Tibial artery (tissue), 4 donors: ENCODE data around the gene ISCA2.

ENCODE experiments used
- DNase-seq, 2 donors: peaks; one replicate each; pipeline ENCODE4 v3.0.0-alpha.2; 2019
- H3K27ac ChIP-seq, 2 donors: fragments of 200-600 bp; sonication (generic) in 1 of 2; 1 replicate in 1 of 2; 2 replicates in 1 of 2; pipeline ENCODE4 v1.5.1; 2018 to 2019; ENCODE audit warnings: mild to moderate bottlenecking in 1 of 2
- H3K27me3 ChIP-seq, 2 donors: fragments of 200-600 bp; sonication (generic) in 1 of 2; one replicate each; pipeline versions ENCODE4 v1.5.1 to v1.6.0; 2016 to 2019
- H3K36me3 ChIP-seq, 3 donors: fragments of 200-600 bp; sonication (generic) in 2 of 3; one replicate each; pipeline ENCODE4 v1.5.1; 2016 to 2019; ENCODE audit warnings: mild to moderate bottlenecking in 2 of 3
- H3K4me1 ChIP-seq, 4 donors: fragments of 200-600 bp; sonication (generic) in 2 of 4; 1 replicate in 3 of 4; 2 replicates in 1 of 4; pipeline ENCODE4 v1.5.1; 2016 to 2019
- H3K4me3 ChIP-seq, 2 donors: fragments of 200-600 bp; sonication (generic) in 1 of 2; 1 replicate in 1 of 2; 2 replicates in 1 of 2; pipeline ENCODE4 v1.5.1; 2018 to 2019; ENCODE audit warnings: mild to moderate bottlenecking in 2 of 2
- H3K9me3 ChIP-seq, 3 donors: fragments of 200-600 bp; sonication (generic) in 1 of 3; one replicate each; pipeline ENCODE4 v1.5.1; 2016 to 2019
- intact Hi-C: fragments of 100-400 bp; cut with DNase I; formaldehyde crosslinking; loops from one replicate; pipeline ENCODE4 v1.15.0; 2023; ENCODE audit warnings: low total_unique reads
- TF ChIP-seq, protein P1 (sequence below), 2 experiments: fragments of 200-600 bp in 1 of 2; fragments of 450-650 bp in 1 of 2; IDR thresholded peaks; one replicate each; pipeline ENCODE4 v1.5.1; 2017 to 2019; ENCODE audit warnings: antibody characterized with exemption in 2 of 2, mild to moderate bottlenecking in 1 of 2, moderate library complexity in 1 of 2

The ISCA2 gene

GRCh38 chr14:74528886-74529285 is 35.3 kb downstream of the ISCA2 start:
- H3K9me3 ChIP-seq, result no peaks in the 10 kb centered on the region
- DNase-seq, result no peak
- no peak overlapping the region for H3K4me3 ChIP-seq

DNA sequence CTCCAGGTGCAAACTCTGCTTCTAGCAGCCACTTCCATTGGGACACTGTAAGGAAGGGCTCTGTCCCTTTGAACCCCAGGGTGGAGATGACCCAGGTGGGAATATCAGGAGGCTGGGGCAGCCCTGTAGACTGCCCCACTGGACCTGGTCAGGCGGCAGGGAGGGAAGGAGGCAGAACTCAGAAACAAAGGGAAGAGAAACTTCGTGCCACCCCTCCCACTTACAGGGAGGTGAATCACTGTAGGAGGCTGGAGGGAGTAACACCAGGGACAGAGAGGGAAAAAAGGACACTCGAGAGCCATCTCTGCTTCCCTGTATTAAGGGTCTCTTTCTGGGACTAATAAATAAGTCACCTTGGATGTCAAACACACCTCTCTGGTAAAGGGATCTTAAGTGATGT is 37.4 kb downstream of the ISCA2 start:
- Histone ChIP-seq H3K4me3 (no peak overlapping the region), H3K27me3 (no peaks in the 10 kb centered on the region), H3K36me3 (peaks cover 3 to 84% (median 30%) of the 10 kb centered on the region in 3 donors), H3K27ac (no peak overlapping the region), H3K4me1 (peaks cover 0 to 8% (median 0%) of the 10 kb centered on the region in 4 donors), H3K9me3 (no peaks in the 10 kb centered on the region)
- intact Hi-C loops, result no loop called here
- TF ChIP-seq, protein P1, sequence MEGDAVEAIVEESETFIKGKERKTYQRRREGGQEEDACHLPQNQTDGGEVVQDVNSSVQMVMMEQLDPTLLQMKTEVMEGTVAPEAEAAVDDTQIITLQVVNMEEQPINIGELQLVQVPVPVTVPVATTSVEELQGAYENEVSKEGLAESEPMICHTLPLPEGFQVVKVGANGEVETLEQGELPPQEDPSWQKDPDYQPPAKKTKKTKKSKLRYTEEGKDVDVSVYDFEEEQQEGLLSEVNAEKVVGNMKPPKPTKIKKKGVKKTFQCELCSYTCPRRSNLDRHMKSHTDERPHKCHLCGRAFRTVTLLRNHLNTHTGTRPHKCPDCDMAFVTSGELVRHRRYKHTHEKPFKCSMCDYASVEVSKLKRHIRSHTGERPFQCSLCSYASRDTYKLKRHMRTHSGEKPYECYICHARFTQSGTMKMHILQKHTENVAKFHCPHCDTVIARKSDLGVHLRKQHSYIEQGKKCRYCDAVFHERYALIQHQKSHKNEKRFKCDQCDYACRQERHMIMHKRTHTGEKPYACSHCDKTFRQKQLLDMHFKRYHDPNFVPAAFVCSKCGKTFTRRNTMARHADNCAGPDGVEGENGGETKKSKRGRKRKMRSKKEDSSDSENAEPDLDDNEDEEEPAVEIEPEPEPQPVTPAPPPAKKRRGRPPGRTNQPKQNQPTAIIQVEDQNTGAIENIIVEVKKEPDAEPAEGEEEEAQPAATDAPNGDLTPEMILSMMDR (IDR thresholded peaks at IDR 0.05), result no peak
- no peak for DNase-seq

More at GRCh38 chr14:74528886-74529285, 35.3 kb downstream of the ISCA2 start:
- Histone ChIP-seq H3K27me3 (no peaks in the 10 kb centered on the region), H3K4me1 (peaks cover 0 to 27% (median 3%) of the 10 kb centered on the region in 4 donors), H3K27ac (peak overlapping the region in 1 of 2 donors; percentile 12), H3K36me3 (peaks cover 0 to 86% (median 31%) of the 10 kb centered on the region in 3 donors)
- TF ChIP-seq, protein P1 (IDR thresholded peaks at IDR 0.05), result no peak
- intact Hi-C loops, result no loop called here

- no peak overlapping the region for H3K4me3 ChIP-seq
- intact Hi-C loops, result no loop called here
- no peaks in the 10 kb centered on the region for H3K27me3 ChIP-seq
- TF ChIP-seq, protein P1 (IDR thresholded peaks at IDR 0.05), result no peak
- peaks cover 0 to 8% (median 0%) of the 10 kb centered on the region in 4 donors for H3K4me1 ChIP-seq
- H3K9me3 ChIP-seq, result no peaks in the 10 kb centered on the region
- H3K27ac ChIP-seq, result peak overlapping the region in 1 of 2 donors; percentile 30
- peaks cover 3 to 85% (median 30%) of the 10 kb centered on the region in 3 donors for H3K36me3 ChIP-seq
- DNase-seq, result no peak
Observed at GRCh38 chr14:74531467-74531866, 37.9 kb downstream of the ISCA2 start.

DNA sequence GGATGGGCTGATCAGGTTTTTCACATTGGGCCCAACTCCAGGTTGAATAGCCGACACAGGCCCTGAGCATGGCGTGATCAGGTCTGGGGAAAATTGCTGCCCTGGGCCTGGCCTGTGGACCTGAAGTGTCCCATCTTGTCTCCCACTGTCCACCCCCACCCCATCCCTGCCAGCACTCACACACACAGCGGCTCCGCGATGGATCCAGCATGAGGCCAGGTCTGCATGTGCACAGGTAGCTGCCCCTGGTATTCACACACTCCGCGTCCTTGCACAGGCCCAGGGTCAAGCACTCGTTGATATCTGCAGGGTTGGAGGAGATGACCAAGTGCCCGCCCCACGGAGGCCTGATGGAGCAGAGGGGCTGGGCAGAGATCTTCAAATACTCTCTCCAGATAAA is 38.7 kb downstream of the ISCA2 start:
- TF ChIP-seq, protein P1 (IDR thresholded peaks at IDR 0.05), result no peak
- H3K36me3 ChIP-seq, result peaks cover 3 to 84% (median 29%) of the 10 kb centered on the region in 3 donors
- intact Hi-C loops, result no loop called here
- peak overlapping the region in 1 of 2 donors; percentile 30 for H3K27ac ChIP-seq
- H3K4me1 ChIP-seq, result peaks cover 0 to 8% (median 0%) of the 10 kb centered on the region in 4 donors
- no peak for DNase-seq
- no peaks in the 10 kb centered on the region for H3K27me3 ChIP-seq
- H3K9me3 ChIP-seq, result no peaks in the 10 kb centered on the region
- no peak overlapping the region for H3K4me3 ChIP-seq

DNA sequence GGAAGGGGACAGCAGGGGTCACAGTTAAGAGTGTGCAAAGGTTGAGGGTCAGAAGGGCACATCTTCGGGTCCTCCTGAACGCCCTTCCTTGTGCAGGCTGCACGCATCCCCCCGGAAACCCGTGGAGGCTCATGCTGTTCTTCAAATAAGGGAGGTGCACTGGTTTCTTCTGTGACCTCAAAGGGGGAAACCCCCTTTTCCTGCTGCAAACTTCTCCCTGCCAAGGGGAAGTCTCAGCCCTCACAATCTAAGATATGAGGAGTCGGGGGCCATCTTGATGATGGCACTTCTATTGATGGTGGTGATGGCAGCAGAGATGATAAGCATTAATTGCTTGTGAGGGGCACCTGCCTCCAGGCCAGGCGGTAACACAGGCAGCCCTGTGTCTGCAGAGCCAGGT is 40.0 kb downstream of the ISCA2 start:
- H3K27me3 ChIP-seq, result no peaks in the 10 kb centered on the region
- no peak overlapping the region for H3K4me3 ChIP-seq
- H3K9me3 ChIP-seq, result no peaks in the 10 kb centered on the region
- peaks cover 0 to under 1% (median 0%) of the 10 kb centered on the region in 4 donors for H3K4me1 ChIP-seq
- TF ChIP-seq, protein P1 (IDR thresholded peaks at IDR 0.05), result no peak
- H3K27ac ChIP-seq, result no peak overlapping the region
- intact Hi-C loops, result no loop called here
- no peak for DNase-seq
- peaks cover 3 to 72% (median 18%) of the 10 kb centered on the region in 3 donors for H3K36me3 ChIP-seq
